IPS-NIHi11 (cell line): Measurements from ENCODE around the gene NECAB3.

Experiments used
- DNase-seq: peaks from one replicate; pipeline ENCODE4 v3.0.0; 2012; ENCODE audit warnings: mixed read lengths, low spot score

Gene NECAB3

DNA sequence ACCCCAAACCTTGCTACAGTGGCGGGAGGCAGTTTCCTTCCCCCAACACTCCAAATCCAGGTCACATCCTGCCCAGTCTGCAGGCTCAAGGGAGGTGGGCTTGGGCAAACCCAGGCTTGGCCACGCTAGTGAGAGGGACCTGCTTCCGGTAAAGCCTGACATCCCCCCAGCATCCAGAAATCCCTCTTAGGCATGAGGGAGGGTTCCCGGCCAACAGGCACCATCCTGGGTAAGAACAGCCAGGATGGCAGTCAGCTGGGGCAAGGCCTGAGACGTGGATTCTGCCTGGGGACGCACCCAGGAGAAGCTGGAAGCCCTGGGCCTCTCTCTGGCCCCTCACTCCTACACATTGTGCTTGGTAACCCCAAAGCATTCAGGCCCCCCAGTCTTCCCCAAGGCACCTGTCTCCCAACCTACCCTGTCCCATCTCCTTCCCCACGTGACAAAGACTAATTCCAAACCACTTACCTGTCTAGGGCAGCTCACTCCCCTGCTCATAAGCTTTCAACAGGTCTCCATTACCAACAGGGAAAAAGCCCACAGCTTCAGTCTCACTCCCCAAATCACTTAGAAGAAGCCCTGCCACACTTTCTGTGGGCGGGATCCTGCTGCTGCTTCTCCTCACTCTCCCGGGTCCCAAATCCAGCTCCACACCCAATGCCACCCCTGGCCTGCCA, 10.0 kb downstream of the NECAB3 start:
- DNase-seq, result no peak

GRCh38 chr20:33663161-33664084, 10.8 kb downstream of the NECAB3 start:
- peak; percentile 91 for DNase-seq

GRCh38 chr20:33662172-33662571, 12.1 kb downstream of the NECAB3 start, which contains the start of gene C20orf144:
Gene C20orf144, plus strand, starts transcription at chr20:33662327. Its CDS starts 19 bp downstream, at chr20:33662346.
- no peak for DNase-seq

DNA sequence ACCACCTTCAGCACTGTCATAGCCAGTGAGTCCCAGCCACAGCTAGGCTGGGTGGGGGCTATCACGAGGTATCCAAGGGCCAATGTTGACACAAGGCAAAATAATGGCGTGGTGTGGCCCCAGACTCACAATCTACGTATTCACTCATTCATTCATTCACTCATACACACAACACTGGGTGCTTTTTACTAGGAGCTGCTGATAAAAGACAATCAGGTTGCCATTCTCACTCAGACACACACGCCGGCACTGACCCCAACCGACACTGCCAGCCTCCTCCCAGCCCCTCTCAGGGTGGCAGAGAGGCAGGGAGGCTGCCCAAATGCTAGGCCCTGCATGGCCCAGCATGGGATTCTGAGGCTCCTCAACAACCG, 13.6 kb downstream of the NECAB3 start:
- no peak for DNase-seq

DNA sequence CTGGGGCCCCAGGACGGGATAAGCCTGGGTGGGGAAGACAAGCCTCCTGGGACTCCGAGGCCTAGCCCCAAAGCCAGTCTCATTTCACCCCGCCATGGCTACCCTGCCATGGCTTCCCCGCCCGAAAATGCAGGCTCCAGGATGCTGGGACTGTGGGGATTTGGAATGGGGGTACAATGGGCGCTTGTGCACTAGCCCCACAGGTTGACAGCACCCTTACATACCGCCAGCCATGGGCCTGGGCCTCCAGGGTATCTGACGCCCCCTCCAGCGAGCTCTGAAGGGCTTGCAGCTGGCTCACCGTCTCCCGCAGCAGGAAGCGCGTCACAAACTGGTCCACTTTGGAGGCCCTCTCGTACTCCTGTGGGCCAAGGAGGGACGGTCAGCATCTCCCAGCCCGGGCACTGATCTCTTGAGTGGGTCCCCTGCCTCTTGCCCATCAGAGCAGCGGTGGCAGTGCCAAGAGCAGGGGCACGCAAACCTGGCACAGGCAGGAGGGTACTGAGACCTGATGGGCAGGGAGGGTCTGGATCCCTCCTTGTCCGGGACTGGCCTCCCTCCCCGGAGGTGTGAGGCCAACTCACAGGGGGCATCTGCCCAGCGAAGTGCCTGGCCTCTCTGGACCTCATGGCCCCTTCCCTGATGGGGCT, 14.1 kb downstream of the NECAB3 start:
- no peak for DNase-seq

DNA sequence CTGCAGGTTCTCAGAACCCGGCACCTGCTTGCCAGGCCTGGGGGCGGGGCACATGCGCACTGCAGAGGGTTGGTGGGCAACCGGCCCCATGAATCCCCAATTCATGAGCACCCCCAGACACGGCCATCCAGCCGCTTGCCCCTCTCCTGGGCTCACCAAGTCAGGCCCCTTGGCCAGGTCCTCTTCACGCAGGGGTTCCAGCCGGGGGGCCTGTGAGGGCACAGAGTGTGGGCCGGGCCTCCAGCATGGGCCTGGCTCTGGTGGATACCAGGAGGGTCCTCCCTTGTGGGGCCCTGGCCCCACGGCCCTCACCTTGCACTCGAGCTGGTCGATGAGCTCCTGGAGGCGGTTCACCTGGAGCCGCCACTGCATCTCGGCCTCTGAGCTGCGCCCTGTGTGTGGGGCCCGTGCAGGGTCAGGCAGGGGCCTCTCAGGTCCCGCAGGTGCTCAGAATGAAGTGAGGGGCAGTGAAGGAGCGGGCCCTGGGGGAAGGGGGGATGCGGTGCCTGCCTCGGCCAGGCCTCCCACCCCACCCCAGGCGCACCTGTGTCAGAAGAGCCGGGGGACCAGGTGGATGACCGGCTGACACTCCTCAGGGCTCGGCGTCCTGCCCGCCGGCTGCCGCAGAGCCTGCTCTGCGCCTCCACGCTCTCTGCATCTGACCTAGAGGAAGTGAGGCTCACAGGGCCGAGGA, 14.7 kb downstream of the NECAB3 start:
- DNase-seq, result no peak

DNA sequence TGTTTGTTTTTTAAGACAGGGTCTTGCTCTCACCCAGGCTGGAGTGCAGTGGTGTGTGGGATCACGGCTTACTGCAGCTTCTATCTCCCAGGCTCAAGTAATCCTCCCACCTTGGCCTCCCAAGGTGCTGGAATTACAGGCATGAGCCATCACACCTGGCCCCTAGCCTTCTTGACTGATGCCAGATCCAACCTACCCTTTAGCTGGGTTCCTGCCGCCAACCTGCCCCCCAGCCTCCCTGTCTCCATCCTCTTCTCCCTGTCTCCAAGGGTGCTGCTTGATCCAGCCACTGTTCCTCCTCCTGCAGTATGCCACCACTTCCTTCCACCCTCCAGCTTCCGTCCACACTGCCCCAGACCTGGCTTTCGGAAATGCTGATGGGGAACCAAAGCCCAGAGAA, 15.3 kb downstream of the NECAB3 start:
- no peak for DNase-seq

- DNase-seq, result no peak
Measured at GRCh38 chr20:33658510-33658909, 15.7 kb downstream of the NECAB3 start.

- no peak for DNase-seq
Measured at GRCh38 chr20:33657704-33658095, 16.5 kb downstream of the NECAB3 start.

GRCh38 chr20:33656783-33657703, 17.2 kb downstream of the NECAB3 start:
- no peak for DNase-seq

DNA sequence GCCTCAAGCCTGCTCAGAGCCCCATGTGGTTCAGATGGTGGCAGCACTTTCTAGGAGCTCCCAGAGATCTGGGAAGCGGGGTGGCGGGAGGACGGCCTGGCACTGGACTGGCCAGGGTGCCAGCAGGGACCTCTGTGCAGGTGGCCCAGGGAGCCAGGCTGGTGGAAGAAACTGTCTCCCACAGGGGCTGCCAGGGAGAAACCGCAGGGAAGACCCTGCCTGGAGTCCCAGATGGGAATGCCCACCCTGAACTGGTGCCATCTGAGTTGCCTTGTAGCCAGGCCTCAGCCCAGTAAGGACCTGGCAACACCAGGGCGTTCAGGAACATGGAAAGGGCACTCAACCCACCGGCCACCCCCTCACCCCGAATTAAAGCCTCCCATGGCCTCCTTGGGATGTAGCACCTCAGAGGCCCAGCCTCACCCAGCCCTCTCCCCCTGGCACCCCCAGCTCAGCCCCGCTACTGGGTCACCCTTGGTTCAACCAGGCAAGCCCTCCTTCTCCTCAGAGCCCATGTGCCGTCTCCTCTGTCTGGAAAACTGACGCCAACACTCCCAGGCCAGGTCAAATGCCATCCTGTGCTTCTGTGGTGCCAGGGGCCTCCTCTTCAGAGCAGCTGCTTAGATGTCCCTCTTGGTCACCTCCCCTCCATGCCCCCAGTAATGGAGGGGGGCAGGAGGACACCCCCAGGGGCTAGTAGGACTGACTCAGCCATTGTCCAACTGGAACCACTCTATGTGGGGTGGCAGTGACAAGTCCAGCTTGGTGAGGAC, 18.0 kb downstream of the NECAB3 start:
- no peak for DNase-seq

- DNase-seq, result no peak
Measured at GRCh38 chr20:33655164-33655563, 19.1 kb downstream of the NECAB3 start.

DNA sequence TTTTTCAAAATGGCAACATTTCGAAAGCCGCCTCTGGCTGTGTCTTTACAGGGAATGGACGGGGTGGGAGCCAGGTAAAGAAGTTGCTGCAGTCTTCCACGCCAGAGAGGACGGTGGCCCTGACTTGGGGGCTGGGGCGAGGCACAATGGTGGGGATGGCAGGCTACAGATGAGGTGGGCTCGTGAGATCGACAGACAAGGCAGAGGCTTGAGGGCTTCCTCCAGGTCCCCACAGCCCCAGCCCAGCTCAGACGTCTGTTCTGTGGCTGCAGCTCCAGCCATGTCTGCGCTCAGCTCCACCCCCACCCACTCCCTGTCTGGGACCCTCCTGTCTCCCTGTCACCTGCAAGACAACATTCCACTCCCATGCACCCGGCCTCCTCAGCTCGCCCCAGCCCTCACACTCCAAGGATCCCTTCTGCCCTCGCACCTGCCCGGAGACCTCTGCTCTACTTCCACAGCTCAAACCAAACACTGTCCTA, 19.5 kb downstream of the NECAB3 start:
- no peak for DNase-seq

DNA sequence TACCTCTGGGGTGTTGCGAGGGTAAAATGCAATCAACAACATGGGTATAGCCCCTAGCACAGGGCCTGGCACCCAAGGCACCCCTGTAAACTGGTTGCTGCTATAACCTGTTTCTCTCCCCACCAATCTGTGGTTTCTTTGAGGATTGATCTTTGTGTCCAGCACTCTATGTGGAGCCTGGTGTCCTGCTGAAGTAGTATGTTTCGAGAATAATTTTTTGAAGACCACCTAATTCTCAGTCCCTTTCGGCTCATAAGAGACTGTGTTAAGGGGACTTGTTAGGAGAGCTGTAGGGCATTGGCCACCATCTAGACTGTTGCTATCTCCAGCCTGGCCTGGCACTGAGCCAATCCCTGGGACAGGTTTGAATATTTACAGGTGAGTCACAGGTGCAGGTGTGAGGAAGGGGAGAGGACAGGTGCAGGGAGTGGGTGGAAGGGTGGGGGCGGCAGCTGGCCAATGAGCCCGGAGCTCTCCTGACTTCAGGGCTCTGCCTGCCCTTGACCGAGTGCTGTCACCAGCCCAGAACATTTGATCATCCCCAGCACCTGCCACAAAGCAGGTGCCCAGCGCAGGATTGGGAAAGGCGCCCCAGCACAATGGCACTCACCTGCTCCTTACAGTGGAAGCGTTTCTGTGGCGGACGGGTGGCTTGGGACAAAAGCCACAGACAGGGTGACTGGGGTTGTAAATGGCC, 20.2 kb downstream of the NECAB3 start:
- DNase-seq, result peak; percentile 39

- peak; percentile 83 for DNase-seq
Measured at GRCh38 chr20:33653218-33653899, 20.9 kb downstream of the NECAB3 start.

- DNase-seq, result no peak
Measured at GRCh38 chr20:33651562-33652048, 22.6 kb downstream of the NECAB3 start.

DNA sequence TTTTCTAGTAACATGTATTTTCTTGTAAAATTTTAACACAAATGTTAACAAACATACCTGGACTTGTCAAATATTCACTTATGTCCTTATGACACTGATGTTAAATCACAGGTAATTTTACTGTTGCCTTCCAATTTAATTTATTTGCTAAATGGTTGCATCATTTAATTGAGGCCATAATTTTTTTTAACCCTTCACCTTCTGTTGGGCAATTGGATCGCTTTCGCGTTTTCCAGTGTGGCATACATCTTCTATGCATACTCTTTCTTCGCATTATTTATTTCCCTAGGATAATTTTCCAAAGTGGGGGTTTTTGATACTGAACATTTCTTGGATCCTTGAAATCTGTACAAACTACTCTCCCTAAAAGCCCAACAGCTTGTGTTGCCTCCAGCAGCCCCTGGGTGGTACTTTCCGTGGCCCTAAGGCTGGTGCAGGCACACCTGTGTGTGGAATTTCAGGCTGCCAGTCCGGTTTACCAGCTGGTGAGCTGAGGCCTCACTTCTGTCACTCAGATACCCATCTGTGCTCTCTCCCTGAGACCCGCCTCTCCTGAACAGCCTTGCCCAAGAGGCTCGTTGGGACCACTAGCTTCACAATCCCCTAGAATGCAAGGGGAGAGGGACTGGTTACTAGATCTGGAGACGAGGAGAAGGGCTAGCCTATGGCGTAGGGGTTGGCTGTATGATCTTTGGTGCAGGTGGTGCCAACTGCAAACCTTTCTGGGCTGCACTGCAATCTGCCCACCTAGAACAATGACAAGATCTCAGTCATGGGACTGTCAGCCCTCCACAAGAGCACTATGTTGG, 23.3 kb downstream of the NECAB3 start:
- DNase-seq, result no peak
